Common myeloid progenitor, CD34-positive (primary cell): ENCODE data around the gene ARL3.
A peak's percentile ranks its signal among the peaks of the same experiment; 100 is the strongest.
"Not testable (repeated sequence)": the region's sequence is repeated elsewhere in the genome, so short reads cannot be mapped to it uniquely, and the experiment has no call there.

Source experiments
- CTCF ChIA-PET: fragments of 350-600 bp; sonication (Branson Sonifier 250); formaldehyde crosslinking; loops from one replicate; lab custom pipeline; 2021; ENCODE audit warnings: antibody characterized with exemption; lab: Charles Lee
- POLR2A ChIA-PET: fragments of 350-600 bp; sonication (Branson Sonifier 250); formaldehyde crosslinking; loops from one replicate; lab custom pipeline; 2021; ENCODE audit warnings: antibody characterized with exemption; lab: Charles Lee
- DNase-seq, 3 donors: peaks; one replicate each; pipeline versions ENCODE4 v3.0.0 to v3.0.0-alpha.2; 2013
- H3K27ac ChIP-seq, 2 experiments: 1 replicate in 1 of 2; 2 replicates in 1 of 2; pipeline ENCODE4 v1.7.0; 2013; ENCODE audit warnings: inconsistent platforms in 2 of 2, low read length in 2 of 2, mild to moderate bottlenecking in 2 of 2, low read depth in 1 of 2, moderate library complexity in 1 of 2; ENCODE audit not compliant: severe bottlenecking in 2 of 2, insufficient read depth in 1 of 2, poor library complexity in 1 of 2
- H3K27me3 ChIP-seq, 5 experiments: replicated peaks in 2 of 5; 1 replicate in 3 of 5; 2 replicates in 2 of 5; pipeline versions ENCODE4 v1.6.1 to v1.7.0; 2013; ENCODE audit warnings: low read length in 4 of 5, mild to moderate bottlenecking in 2 of 5, moderate library complexity in 2 of 5, inconsistent platforms in 1 of 5; ENCODE audit not compliant: insufficient read depth in 5 of 5, control insufficient read depth in 4 of 5
- H3K36me3 ChIP-seq, 4 experiments: 1 replicate in 2 of 4; 2 replicates in 2 of 4; pipeline versions ENCODE4 v1.6.1 to v1.7.0; 2013; ENCODE audit warnings: low read length in 3 of 4, control low read depth in 1 of 4, mild to moderate bottlenecking in 1 of 4; ENCODE audit not compliant: control insufficient read depth in 4 of 4, insufficient read depth in 4 of 4
- H3K4me1 ChIP-seq, 4 experiments: 1 replicate in 3 of 4; 2 replicates in 1 of 4; pipeline versions ENCODE4 v1.6.1 to v1.7.1; 2013; ENCODE audit warnings: low read length in 3 of 4, mild to moderate bottlenecking in 3 of 4, control low read depth in 1 of 4, inconsistent platforms in 1 of 4, moderate library complexity in 1 of 4; ENCODE audit not compliant: control insufficient read depth in 4 of 4, insufficient read depth in 4 of 4; ENCODE audit errors: control extremely low read depth in 1 of 4
- H3K4me3 ChIP-seq, 7 experiments: 1 replicate in 4 of 7; 2 replicates in 3 of 7; pipeline versions ENCODE4 v1.5.1 to v1.7.0; 2013; ENCODE audit warnings: mild to moderate bottlenecking in 7 of 7, low read length in 6 of 7, moderate library complexity in 6 of 7, inconsistent platforms in 2 of 7, low read depth in 2 of 7, control low read depth in 1 of 7; ENCODE audit not compliant: insufficient read depth in 4 of 7, control insufficient read depth in 1 of 7; ENCODE audit errors: extremely low read depth in 1 of 7
- H3K9me3 ChIP-seq, 5 experiments: 1 replicate in 4 of 5; 2 replicates in 1 of 5; pipeline versions ENCODE4 v1.6.1 to v1.7.1; 2013; ENCODE audit warnings: low read length in 4 of 5, mild to moderate bottlenecking in 2 of 5, inconsistent platforms in 1 of 5, low read depth in 1 of 5, moderate library complexity in 1 of 5; ENCODE audit not compliant: control insufficient read depth in 4 of 5, insufficient read depth in 2 of 5; ENCODE audit errors: control extremely low read depth in 1 of 5
- WGBS: methylation state at CpG from one replicate; pipeline ENCODE4 v1.1.5; 2013; ENCODE audit not compliant: insufficient coverage; 5-methylcytosine and 5-hydroxymethylcytosine counted together

ARL3 gene

DNA sequence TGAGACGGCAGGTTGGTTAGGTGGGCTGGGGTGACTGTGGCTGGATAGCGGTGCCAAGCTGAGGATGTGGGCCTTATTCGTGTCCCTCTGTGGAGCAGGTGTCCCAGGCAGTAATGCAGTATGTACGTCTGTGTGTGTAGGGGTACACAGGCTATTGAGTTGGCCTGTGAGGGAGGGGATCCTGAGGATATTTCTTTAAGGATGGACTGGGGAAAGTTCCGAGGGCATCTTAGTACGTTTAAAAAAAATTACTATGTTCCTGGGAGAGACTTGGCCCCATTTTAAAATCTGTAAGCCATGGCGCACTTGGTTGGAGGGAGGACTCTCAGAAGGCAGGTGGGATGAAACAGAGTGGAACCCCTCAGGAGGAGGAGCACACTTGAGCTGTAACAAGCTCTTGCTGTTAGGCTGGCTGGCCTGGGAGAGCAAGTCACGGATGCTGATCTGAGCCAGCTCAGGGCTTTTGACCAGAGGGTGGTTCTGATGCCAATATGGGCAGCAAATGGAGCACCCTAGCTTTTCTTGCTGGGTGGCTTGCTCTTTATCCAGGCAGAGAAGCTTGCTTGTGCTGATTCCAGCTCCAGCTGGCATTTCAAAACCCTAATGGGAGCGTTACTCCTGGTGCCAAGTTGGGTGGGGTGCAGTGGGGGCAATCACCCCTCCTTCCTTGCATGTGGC lies 30.3 kb upstream of the ARL3 start:
- CTCF ChIA-PET = interaction anchor here (0.7 to 3.0 kb wide), 4 partner anchors 8 to 23 kb away, joined by 3 to 21 read pairs (median 4); no protein-coding TSS in a partner anchor
- Histone ChIP-seq H3K9me3 (no peaks in the 10 kb centered on the region), H3K27me3 (no peaks in the 10 kb centered on the region), H3K4me1 (peaks cover 18 to 56% (median 40%) of the 10 kb centered on the region in 4 experiments), H3K36me3 (peaks cover 0 to 3% (median 2%) of the 10 kb centered on the region in 4 experiments), H3K27ac (peak overlapping the region; percentile 67 to 84), H3K4me3 (peak overlapping the region; percentile 80 to 96 (median 91))
- DNase-seq = peak in 2 of 3 donors; percentile 16 to 31
- POLR2A ChIA-PET = interaction anchor here (0.7 to 1.8 kb wide), 2 partner anchors 30 to 68 kb away, joined by 3 to 5 read pairs; partner anchors contain the start of genes ARL3 and SFXN2
- 10% methylated on average over 6 of the region's 9 CpGs for WGBS

DNA sequence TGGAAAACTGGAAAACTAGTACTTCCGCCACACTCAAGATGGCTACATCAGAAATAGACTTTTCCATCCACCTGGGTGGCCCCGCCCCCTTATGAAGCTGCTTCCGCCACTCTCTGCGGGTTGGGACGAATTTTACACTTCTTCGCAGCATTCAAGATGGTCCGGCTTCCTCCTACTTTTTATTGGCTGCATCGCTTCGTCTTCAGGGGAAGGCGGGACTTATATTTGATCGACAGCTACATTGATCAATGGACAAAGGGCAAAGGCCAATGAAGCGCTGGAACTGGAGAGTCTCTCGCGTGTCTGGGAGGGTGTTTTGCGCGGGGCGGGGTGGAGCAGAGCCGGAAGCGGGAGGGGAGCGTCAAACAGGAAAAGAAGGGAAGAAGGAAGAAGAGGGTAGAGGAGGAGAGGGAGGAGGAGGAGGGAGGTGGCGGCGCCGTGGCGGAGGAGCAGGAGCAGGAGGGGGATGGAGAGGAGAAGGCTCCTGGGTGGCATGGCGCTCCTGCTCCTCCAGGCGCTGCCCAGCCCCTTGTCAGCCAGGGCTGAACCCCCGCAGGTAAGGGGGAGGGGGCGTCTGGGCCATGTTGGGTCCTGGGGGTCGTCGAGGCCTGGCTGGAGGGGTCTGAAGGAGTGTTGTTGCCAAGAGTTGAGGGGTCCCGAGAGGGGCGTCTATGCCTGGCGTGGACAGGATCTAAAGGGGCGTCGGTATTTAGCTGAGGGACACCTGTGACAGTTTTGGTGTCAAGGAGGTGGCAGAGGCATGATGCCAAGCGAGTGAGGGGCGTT lies 29.6 kb upstream of the ARL3 start, which contains the start of gene WBP1L:
WBP1L (plus strand) TSS at position 361 of the 786 bp plus-strand sequence; CDS start at position 467, 106 bp downstream.
- no peaks in the 10 kb centered on the region for H3K9me3 ChIP-seq
- CTCF ChIA-PET = interaction anchor here (1.2 to 3.0 kb wide), 4 partner anchors 9 to 69 kb away, joined by 3 to 21 read pairs (median 4); no protein-coding TSS in a partner anchor
- peak within 1 kb of the TSS; percentile 67 to 84 for H3K27ac ChIP-seq
- peak within 1 kb of the TSS; percentile 80 to 96 (median 91) for H3K4me3 ChIP-seq
- no peaks in the 10 kb centered on the region for H3K27me3 ChIP-seq
- peaks cover 0 to 3% (median 2%) of the 10 kb centered on the region in 4 experiments for H3K36me3 ChIP-seq
- POLR2A ChIA-PET = interaction anchor here (0.6 to 1.8 kb wide), 4 partner anchors 30 to 1040 kb away, joined by 3 to 5 read pairs (median 3); partner anchors contain the start of genes ARL3 and SFXN2
- peak; percentile 98 to 99 (median 99) for DNase-seq
- H3K4me1 ChIP-seq = peaks cover 23 to 64% (median 48%) of the 10 kb centered on the region in 4 experiments
- WGBS = 0% methylated on average over 29 of the region's 37 CpGs

DNA sequence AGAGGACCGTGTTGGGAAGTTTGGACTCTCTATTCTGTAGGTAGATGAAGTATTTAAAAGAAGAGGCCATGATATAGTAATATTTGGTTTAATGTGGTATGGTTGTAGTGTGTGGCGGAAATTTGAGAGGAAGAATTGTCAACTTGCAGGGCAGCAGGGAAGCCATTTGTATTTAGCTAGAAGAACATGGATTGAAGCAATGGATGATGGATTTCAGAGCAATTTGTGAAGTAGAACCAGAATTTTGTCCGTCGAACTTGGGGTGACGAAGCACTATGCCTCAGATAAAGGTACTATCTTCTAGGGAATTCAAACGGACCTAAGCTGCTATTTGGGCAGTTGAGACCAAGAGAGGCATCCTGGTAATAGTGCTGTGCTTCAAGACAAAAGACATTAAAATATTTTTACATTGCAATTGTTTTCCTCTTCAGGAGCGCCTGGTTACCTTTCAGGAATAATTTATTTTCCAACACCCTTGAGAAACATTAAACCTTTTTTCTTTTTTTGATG lies 28.9 kb upstream of the ARL3 start:
- peak overlapping the region in 1 of 2 experiments; percentile 59 for H3K27ac ChIP-seq
- peak in 1 of 3 donors; percentile 27 for DNase-seq
- POLR2A ChIA-PET = interaction anchor here (0.6 to 1.8 kb wide), 4 partner anchors 29 to 1039 kb away, joined by 3 to 5 read pairs (median 3); partner anchors contain the start of genes ARL3 and SFXN2
- CTCF ChIA-PET = interaction anchor here (1.3 to 3.0 kb wide), 4 partner anchors 8 to 69 kb away, joined by 3 to 21 read pairs (median 4); no protein-coding TSS in a partner anchor
- peaks cover 0 to 3% (median under 1%) of the 10 kb centered on the region in 4 experiments for H3K36me3 ChIP-seq
- H3K27me3 ChIP-seq = no peaks in the 10 kb centered on the region
- peak overlapping the region in 6 of 7 experiments; percentile 39 to 96 (median 90) for H3K4me3 ChIP-seq
- peaks cover 23 to 70% (median 53%) of the 10 kb centered on the region in 4 experiments for H3K4me1 ChIP-seq
- 60% methylated on average over 6 of the region's 7 CpGs for WGBS
- no peaks in the 10 kb centered on the region for H3K9me3 ChIP-seq

DNA sequence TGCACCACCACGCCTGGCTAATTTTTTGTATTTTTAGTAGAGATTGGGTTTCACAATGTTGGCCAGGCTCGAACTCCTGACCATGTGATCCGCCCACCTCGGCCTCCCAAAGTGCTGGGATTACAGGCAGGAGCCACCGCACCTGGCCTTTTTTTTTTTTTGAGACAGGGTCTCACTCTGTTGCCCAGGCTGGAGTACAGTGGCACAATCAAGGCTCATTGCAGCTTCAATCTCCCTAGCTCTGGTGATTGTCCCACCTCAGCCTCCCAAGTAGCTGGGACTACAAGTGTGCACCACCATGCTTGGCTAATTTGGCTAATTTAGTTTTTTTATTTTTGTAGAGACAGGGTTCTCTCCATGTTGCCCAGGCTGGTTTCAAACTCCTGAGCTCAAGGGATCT lies 28.1 kb upstream of the ARL3 start:
- H3K27ac ChIP-seq, H3K27me3 ChIP-seq, H3K36me3 ChIP-seq, H3K9me3 ChIP-seq, DNase-seq, H3K4me3 ChIP-seq: not testable (repeated sequence)
- ChIA-PET CTCF (interaction anchor here (1.2 to 5.8 kb wide), 6 partner anchors 10 to 70 kb away, joined by 3 to 34 read pairs (median 6); no protein-coding TSS in a partner anchor), POLR2A (interaction anchor here (0.6 kb wide), 1 partner anchor 172 kb away, joined by 3 read pairs; no protein-coding TSS in a partner anchor)
- WGBS = 94% methylated on average over 4 of the region's 5 CpGs
- peaks cover 23 to 78% (median 53%) of the 10 kb centered on the region in 4 experiments for H3K4me1 ChIP-seq

DNA sequence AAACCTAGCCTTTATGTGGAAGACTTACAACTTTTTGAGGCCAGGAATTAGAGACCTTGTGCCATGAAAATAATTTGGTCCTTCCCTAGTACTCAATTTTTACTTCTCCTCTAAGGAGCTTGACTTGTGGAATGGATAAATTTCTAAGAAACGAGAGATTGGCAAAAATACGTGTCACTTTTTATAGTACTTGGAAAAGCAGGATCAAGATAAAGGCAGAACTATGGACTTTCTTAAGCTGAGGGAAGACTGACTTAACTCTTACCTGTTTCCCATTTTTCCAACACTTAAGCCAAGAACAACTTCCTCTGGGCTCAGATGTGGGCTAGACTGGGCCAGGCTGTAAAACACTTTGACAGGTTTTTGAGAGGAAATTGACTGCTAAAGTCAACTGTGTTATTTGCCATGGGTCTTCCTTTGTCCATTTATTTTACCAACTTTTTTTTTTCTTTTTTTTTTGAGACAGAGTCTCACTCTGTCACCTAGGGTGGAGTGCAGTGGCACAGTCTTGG lies 27.6 kb upstream of the ARL3 start:
- no CpG with 5 or more reads among the region's 2 CpGs for WGBS

DNA sequence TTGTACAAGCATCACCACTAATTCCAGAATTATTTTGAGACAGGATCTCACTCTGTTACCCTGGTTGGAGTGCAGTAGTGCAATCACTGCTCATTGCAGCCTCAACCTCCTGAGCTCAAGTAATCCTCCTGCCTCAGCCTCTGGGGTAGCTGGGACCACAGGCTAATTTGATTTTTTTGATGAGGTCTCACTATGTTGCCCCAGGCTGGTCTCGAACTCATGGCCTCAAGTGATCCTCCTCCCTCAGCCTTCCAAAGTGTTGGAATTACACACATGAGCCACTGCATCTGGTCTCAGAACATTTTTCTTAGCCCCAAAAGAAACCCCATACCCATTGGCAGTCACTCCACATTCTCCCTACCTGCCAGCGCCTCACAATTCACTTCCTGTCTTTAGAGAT lies 26.0 kb upstream of the ARL3 start:
- Histone ChIP-seq H3K36me3 (peaks cover 0 to 9% (median 2%) of the 10 kb centered on the region in 4 experiments), H3K4me3 (no peak overlapping the region), H3K27me3 (no peaks in the 10 kb centered on the region), H3K9me3 (no peaks in the 10 kb centered on the region), H3K27ac (no peak overlapping the region), H3K4me1 (peaks cover 23 to 80% (median 49%) of the 10 kb centered on the region in 4 experiments)
- CTCF ChIA-PET = interaction anchor here (0.9 to 5.8 kb wide), 5 partner anchors 12 to 72 kb away, joined by 3 to 34 read pairs (median 5); no protein-coding TSS in a partner anchor
- DNase-seq = no peak
- POLR2A ChIA-PET = no interaction called here
- no CpG with 5 or more reads among the region's 2 CpGs for WGBS

More for the DNA sequence above, 27.6 kb upstream of the ARL3 start:
- no peak overlapping the region for H3K27ac ChIP-seq
- peaks cover 23 to 82% (median 53%) of the 10 kb centered on the region in 4 experiments for H3K4me1 ChIP-seq
- peaks cover 0 to 8% (median 2%) of the 10 kb centered on the region in 4 experiments for H3K36me3 ChIP-seq
- H3K4me3 ChIP-seq = no peak overlapping the region
- DNase-seq = no peak
- CTCF ChIA-PET = interaction anchor here (1.2 to 5.8 kb wide), 6 partner anchors 10 to 94 kb away, joined by 3 to 34 read pairs (median 4); no protein-coding TSS in a partner anchor
- no peaks in the 10 kb centered on the region for H3K27me3 ChIP-seq
- H3K9me3 ChIP-seq = no peaks in the 10 kb centered on the region
- POLR2A ChIA-PET = interaction anchor here (0.6 kb wide), 1 partner anchor 172 kb away, joined by 3 read pairs; no protein-coding TSS in a partner anchor
